ENCODE measurements around the gene PTGIS.

PTGIS gene

DNA sequence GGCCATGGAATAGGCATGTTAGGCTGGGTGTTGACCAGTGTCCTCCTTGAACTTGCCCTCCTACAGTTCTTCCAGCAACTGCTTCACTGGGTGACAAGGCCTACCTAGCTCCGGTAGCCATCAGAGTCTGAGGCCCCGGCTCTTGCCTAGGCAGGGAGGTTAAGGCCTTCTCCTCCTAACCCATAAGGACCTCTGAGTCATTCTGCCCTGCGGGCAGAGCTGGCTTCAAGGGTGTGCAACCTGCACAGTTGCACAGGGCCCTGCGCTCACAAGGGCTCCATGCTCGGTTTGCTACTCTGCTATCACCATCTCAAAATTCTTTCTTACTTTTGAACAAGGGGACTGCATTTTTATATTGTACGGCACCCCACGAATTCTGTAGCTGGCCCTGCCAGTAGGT is 103.4 kb downstream of the PTGIS start:
- DNase-seq (ENCODE audit: low read depth in 1 of 2, low spot score in 1 of 2): no peak
- in situ Hi-C loops (cut with HindIII; ENCODE audit: low pct_unique_long_range_greater_than_20kb, low sequenced_read_pairs): no loop called here
- TF ChIP-seq JUND (IDR thresholded peaks at IDR 0.05; ENCODE audit: low read depth): no peak

DNA sequence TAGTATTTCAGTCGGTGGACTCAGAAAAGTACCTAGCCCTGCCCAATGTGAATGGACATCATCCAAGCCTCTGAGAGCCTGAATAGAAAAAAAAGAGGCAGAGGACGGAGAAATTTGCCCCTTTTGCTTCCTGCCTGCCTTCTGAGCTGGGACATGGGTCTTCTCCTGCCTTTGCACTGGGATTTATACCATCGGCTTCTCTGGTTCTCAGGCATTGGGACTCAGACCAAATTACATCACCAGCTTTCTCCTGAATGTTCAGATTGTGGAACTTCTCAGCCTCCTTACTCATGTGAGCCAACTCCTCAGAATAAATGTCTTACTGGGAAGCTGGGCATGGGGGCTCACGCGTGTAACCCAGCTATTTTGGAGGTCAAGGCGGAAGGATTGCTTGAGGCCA is 105.3 kb downstream of the PTGIS start:
- no peak for DNase-seq (ENCODE audit: low read depth in 1 of 2, low spot score in 1 of 2)
- in situ Hi-C loops (cut with HindIII; ENCODE audit: low pct_unique_long_range_greater_than_20kb, low sequenced_read_pairs): no loop called here
- TF ChIP-seq JUND (IDR thresholded peaks at IDR 0.05; ENCODE audit: low read depth): no peak

DNA sequence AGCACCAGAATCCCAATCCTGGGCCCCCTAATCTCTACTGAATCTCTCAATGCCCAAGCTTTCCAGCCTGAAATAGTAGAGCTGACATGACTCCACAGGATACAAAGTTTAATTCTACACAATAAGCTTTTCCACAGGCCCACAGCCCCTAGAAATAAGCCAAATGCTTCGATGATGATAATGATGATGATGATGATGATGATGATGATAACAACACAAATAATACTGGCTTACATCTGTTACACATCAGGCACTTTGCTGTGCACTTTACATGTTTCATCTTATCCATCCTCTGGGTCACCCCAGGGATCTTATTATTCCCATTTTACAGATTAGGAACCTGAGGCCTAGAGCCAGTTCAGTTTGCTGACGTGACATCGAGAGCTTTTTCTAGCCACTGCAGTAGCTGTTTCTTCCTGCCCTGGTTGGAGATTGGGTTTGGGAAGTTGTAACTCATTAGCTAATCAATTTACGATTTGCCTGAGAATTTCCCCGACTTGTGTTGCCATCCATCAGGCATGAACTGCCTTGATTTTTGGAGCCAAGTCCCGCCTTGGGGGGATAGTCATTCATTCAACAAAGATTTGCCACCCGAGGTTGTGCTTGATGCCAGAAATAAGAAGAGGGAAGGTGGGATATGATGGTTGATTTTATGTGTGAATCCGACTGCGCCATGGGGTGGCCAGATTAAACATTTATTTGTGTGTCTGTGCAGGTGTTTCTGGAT is 105.9 kb downstream of the PTGIS start:
- DNase-seq (ENCODE audit: low read depth in 1 of 2, low spot score in 1 of 2): no peak
- in situ Hi-C loops (cut with HindIII; ENCODE audit: low pct_unique_long_range_greater_than_20kb, low sequenced_read_pairs): no loop called here
- no peak for TF ChIP-seq JUND (IDR thresholded peaks at IDR 0.05; ENCODE audit: low read depth)

DNA sequence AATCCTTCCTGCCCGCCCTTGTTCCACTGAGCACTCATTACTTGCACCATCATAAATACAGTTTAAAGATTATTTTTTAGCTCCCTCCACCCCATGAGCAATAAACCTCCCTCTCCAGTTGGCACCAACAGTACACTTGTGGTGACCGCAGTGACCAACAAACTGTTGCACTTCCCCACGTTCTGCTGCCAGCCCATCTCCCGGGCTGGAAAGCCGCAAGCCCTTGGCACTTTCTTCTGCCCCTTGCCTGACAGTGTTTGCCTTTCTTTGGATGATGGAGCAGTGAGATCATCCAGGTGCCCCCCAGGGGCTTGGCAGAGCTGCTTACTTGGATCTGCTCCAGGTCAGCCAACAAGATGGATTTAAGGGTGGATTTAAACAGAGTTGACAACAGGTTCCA is 107.0 kb downstream of the PTGIS start:
- in situ Hi-C loops (cut with HindIII; ENCODE audit: low pct_unique_long_range_greater_than_20kb, low sequenced_read_pairs): no loop called here
- peak; percentile 44 to 77 for DNase-seq (ENCODE audit: low read depth in 1 of 2, low spot score in 1 of 2)
- TF ChIP-seq JUND (IDR thresholded peaks at IDR 0.05; ENCODE audit: low read depth): peak; percentile 66

DNA sequence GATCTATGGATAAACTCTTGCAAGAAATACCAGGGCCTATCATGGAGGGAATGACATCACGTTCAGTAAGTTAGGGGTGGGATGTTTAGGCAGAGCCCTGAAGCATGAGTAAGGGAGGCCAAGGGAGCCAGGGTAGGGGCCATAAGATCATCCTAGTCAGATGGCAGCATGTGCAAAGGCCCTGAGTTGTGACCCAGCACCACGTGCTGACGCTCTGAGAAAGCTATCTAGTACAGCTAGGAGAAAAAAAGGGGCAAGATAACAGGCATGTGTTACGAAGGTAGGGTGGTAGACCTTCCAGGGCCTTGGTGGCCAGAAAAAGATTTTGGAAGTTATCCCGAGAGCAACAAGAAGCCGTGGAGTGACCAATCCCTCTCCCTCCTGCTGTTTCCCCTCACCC is 107.8 kb downstream of the PTGIS start:
- no peak for TF ChIP-seq JUND (IDR thresholded peaks at IDR 0.05; ENCODE audit: low read depth)
- in situ Hi-C loops (cut with HindIII; ENCODE audit: low pct_unique_long_range_greater_than_20kb, low sequenced_read_pairs): no loop called here
- no peak for DNase-seq (ENCODE audit: low read depth in 1 of 2, low spot score in 1 of 2)

DNA sequence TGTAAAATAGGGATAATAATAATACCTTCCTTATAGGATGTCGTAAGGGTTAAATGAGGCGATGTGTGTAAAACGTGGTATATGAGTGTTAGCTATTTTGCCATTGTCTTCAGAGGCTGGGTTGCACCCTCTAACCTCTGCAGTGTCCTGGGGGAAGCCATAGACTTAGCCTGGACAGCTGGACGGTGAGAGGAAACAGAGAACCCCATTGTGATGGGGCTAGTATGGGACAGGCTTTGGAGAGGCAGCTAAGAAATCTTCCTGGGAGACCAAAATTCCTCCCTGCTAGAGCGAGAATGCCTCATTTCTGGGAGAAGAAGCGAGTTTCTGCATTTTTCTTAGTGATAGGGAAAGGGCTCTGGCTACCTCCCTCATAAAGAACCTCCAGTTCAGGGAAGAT is 108.3 kb downstream of the PTGIS start:
- no peak for DNase-seq (ENCODE audit: low read depth in 1 of 2, low spot score in 1 of 2)
- in situ Hi-C loops (cut with HindIII; ENCODE audit: low pct_unique_long_range_greater_than_20kb, low sequenced_read_pairs): no loop called here
- no peak for TF ChIP-seq JUND (IDR thresholded peaks at IDR 0.05; ENCODE audit: low read depth)

DNA sequence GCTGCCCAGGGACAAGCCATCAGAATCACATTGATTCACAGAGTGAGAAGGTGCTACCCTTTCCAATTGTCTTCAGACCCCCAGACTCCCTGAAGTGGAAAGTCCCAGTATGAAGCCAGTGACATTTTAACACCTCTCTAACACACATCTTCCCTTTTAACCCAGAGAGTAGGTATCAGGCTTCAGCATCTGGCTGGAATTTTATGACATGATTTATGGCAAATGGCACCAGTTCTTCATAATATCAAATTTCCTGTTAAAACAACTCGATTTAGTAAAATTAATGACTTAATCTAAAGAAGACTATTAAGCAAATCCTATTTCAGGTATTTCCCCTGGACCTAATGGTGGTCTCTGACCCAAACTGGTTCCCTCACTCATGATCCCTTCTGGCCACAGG is 110.5 kb downstream of the PTGIS start:
- no peak for DNase-seq (ENCODE audit: low read depth in 1 of 2, low spot score in 1 of 2)
- TF ChIP-seq JUND (IDR thresholded peaks at IDR 0.05; ENCODE audit: low read depth): no peak
- in situ Hi-C loops (cut with HindIII; ENCODE audit: low pct_unique_long_range_greater_than_20kb, low sequenced_read_pairs): no loop called here

DNA sequence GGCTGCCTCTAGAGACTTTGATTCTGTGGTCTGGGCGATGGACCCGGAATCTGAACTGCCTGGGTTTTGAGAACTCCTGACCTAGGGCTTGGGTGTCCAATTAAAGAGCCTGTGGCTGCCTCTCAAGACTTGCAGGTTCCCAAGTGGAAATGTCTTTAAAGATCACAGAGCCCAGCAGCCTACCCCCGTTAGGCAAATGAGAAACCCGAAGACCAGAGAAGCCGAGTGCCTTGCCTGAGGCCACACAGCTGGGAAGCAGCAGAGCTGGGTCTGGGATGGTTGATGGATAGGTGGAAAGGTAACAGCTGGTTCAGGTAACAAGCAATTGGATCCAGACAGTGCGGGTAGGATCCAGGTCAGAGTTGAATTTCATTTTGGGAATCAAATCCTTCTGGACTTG is 111.3 kb downstream of the PTGIS start:
- TF ChIP-seq JUND (IDR thresholded peaks at IDR 0.05; ENCODE audit: low read depth): no peak
- no peak for DNase-seq (ENCODE audit: low read depth in 1 of 2, low spot score in 1 of 2)
- in situ Hi-C loops (cut with HindIII; ENCODE audit: low pct_unique_long_range_greater_than_20kb, low sequenced_read_pairs): no loop called here

DNA sequence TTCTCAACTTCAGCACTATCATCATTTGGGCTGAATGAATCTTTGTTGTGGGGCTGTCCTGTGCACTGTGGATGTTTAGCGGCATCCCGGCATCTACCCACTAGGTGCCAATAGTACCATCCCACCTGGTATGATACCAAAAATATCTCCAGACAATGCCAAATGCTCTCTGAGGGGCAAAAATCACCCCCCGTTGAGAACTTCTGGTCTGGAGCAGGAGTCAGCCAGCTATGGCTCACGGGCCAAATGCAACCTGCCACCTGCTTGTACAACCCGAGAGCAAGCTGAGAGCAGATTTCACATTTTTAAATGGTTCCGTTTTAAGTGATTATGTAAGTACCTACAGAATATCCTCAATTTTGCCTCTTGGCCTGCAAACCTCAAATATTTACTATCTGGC is 112.2 kb downstream of the PTGIS start:
- in situ Hi-C loops (cut with HindIII; ENCODE audit: low pct_unique_long_range_greater_than_20kb, low sequenced_read_pairs): no loop called here
- no peak for TF ChIP-seq JUND (IDR thresholded peaks at IDR 0.05; ENCODE audit: low read depth)
- DNase-seq (ENCODE audit: low read depth in 1 of 2, low spot score in 1 of 2): no peak

Measured in T47D (cell line).